HL-60 (cell line): ENCODE measurements around the gene CPN1.

Experiments
- CTCF ChIP-seq: IDR thresholded peaks from one replicate; pipeline ENCODE4 v1.5.1; 2011; ENCODE audit warnings: low read length, control low read depth, inconsistent platforms; ENCODE audit not compliant: insufficient read depth
- GABPA ChIP-seq: IDR thresholded peaks from 2 replicates; pipeline ENCODE4 v1.6.1; 2012; ENCODE audit warnings: low read depth
- POLR2AphosphoS5 ChIP-seq: IDR thresholded peaks from 2 replicates; pipeline ENCODE4 v1.6.1; 2012; ENCODE audit warnings: low read depth

- TF ChIP-seq POLR2AphosphoS5 = no peak
- TF ChIP-seq CTCF = no peak
- no peak for TF ChIP-seq GABPA
Measured at GRCh38 chr10:100021322-100021721, 60.3 kb downstream of the CPN1 start.
